ENCODE measurements around the gene TUBB1.

DNA sequence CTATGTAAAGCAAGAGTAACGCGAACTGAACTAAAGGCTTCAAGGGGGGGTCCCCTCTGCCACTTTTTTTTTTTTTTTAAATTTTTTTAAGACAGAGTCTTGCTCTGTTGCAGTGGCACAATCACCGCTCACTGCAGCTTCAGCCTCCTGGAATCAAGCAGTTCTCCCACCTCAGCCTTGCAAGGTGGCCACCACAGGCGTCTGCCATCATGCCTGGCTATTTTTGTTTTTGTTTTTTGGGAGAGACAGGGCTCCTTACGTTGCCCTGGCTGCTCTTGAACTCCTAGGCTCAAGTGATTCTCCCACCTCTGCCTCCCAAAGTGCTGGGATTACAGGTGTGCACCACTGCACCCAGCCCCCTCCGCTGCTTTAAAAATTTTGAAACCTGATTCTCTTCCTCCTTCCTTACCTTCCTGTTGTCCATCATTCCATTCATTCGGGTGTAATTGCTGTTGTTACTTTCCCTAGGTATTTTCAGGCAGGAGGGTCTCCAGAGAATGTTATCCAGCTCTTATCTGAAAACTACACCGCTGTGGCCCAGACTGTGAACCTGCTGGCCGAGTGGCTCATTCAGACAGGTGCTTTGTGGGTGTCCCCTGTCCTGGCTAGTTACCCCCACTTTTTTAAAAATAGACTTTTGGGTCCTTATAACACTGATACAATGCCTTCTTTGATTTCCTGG is 32.8 kb upstream of the TUBB1 start:
- TF ChIP-seq, protein P1, sequence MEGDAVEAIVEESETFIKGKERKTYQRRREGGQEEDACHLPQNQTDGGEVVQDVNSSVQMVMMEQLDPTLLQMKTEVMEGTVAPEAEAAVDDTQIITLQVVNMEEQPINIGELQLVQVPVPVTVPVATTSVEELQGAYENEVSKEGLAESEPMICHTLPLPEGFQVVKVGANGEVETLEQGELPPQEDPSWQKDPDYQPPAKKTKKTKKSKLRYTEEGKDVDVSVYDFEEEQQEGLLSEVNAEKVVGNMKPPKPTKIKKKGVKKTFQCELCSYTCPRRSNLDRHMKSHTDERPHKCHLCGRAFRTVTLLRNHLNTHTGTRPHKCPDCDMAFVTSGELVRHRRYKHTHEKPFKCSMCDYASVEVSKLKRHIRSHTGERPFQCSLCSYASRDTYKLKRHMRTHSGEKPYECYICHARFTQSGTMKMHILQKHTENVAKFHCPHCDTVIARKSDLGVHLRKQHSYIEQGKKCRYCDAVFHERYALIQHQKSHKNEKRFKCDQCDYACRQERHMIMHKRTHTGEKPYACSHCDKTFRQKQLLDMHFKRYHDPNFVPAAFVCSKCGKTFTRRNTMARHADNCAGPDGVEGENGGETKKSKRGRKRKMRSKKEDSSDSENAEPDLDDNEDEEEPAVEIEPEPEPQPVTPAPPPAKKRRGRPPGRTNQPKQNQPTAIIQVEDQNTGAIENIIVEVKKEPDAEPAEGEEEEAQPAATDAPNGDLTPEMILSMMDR (IDR thresholded peaks at IDR 0.05), result no peak
- TF ChIP-seq POLR2A (IDR thresholded peaks at IDR 0.05), result no peak

Measured in testis (tissue), 2 donors.